Dedifferentiated amniotic fluid mesenchymal stem cell (primary cell): ENCODE results near the gene NEB.

Experiments used
- DNase-seq: peaks from one replicate; pipeline ENCODE4 v3.0.0-alpha.2; 2016; ENCODE audit errors: extremely low spot score

Gene NEB

GRCh38 chr2:151481744-151482143 lies 252.5 kb downstream of the NEB start:
- no peak for DNase-seq

GRCh38 chr2:151478011-151478410 lies 256.3 kb downstream of the NEB start:
- DNase-seq: peak; percentile 15

GRCh38 chr2:151476287-151476686 lies 258.0 kb downstream of the NEB start:
- no peak for DNase-seq

- no peak for DNase-seq
Measured at GRCh38 chr2:151475071-151475470, 259.2 kb downstream of the NEB start.

DNA sequence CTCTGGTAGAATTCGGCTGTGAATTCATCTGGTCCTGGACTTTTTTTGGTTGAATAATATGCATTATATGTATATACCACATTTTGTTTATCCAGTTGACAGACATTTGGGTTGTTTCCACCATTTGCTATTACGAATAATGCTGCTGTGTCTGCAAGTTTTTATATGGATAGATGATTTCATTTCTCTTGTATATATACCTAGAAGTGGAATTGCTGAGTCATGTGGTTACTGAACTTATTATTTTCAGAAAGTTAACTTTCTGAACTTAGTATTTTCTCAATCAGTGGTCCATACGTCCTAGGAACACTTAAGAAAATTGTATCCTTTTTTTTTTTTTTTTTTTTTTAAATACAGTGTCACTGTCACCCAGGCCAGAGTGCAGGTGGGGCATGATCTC lies 261.3 kb downstream of the NEB start:
- no peak for DNase-seq

DNA sequence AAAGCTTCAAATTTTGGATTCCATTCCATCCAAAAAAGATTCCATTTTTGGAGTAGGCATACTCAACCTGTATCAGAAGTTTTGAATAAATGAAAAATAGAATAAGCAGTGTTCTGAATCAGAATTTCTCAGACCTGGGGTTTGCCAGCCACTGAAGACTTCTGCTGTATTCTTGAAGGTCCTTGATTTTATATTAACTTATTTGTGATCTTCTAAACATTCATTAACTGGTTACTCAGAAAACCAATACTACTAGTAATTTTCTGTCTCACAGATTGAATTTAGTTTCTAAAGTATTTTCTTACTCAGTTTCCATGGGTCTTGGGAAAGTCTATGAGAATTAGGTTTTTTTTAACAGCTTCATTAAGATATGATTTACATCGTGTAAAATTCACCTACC lies 263.7 kb downstream of the NEB start:
- no peak for DNase-seq

DNA sequence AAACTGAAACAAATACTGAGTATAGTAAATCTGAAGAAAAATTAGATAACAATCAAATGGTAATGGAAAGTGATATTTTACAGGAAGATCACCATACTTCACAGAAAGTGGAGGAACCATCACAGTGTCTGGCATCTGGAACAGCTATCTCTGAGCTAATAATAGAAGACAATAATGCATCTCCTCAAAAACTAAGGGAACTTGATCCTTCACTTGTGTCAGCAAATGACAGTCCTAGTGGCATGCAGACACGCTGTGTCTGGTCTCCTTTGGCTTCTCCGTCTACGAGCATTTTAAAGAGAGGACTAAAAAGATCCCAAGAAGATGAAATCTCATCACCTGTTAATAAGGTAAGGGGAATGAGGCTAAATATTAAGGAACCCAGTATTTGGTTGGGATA lies 268.5 kb downstream of the NEB start:
- DNase-seq: no peak

DNA sequence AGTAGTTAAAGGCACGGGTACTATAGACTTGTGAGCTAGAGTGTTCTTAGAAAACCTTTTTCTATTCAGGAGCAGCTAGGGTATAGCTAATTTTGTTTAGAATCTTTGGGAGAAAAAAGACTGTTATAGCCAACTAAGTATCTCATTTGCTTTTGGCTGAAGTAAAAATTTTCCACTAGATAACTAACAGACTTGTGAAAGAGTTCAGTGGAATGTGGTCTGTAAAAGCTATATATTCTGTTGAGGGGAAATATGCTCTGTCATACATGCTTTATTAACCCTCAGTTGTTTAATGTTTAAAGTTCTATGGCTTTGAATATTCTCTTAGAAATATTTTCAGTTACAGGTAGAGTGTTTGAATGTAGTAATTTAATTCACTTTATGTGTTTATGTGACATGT lies 274.9 kb downstream of the NEB start:
- peak; percentile 40 for DNase-seq

DNA sequence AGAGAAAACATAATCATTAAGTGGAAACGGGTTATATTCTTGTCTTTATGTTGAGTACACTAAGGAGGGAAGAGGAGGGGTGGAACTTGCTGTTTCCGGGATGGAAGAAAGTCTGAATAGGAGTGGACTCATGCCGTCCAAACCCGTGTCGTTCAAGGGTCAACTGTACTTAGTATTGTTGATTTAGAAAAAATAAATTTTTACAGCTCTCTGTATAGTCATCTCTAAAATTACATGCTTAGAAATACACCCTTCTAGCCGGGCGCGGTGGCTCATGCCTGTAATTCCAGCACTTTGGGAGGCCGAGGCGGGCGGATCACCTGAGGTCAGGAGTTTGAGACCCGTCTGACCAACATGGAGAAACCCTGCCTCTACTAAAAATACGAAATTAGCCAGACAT lies 295.1 kb downstream of the NEB start:
- no peak for DNase-seq

DNA sequence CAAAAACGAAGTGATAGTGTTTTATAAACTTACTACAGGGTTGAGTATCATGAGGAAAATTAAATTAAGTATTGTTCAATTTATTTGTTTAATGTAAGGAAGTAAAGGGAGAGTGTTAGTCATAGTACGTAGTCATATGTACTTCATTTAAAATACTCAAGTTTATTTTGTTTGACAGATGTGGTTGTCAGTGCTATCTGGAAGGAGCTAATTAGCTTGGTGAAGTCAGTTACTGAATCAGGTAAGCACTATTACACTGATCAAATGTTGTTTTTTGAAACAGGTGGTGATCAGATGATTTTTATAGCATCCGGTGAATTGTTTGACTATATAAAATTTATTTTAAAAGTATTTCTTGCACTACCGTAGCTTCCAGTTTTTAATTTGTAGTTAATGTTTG lies 295.8 kb downstream of the NEB start:
- no peak for DNase-seq

DNA sequence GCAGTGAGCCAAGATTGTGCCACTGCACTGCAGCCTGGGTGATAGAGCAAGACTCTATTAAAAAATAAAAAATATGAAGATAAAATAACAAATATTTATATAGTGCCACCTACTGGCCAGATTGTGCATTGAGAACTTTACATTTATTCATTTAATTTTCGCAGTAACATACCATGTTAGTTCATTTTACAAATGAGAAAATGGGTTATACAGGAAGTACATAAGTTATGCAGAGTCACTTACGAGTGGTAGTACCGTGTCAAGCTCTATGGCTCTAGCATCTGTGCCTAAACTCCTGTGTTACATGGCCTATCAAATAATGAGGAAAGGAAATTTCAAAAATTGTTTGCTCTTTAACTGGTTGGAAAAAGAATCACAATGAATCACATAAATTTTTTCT lies 296.6 kb downstream of the NEB start:
- DNase-seq: peak; percentile 57
